ENCODE data around the gene GABRB2. TPM values are rescaled to one million over a fixed set of nuclear protein-coding genes. Genes with fewer than 3 reads are reported as not detected.

The GABRB2 gene
- total RNA-seq, 1 donor from 2014 or later: 0.26 TPM

- DNase-seq (ENCODE audit: low spot score): no peak
- Mint-ChIP-seq H3K27me3 (ENCODE audit: unreplicated experiment) (no peaks in the 10 kb centered on the region), H3K27ac (ENCODE audit: unreplicated experiment) (no peak overlapping the region), H3K4me3 (ENCODE audit: unreplicated experiment) (no peak overlapping the region), H3K36me3 (ENCODE audit: low read depth, unreplicated experiment) (no peaks in the 10 kb centered on the region), H3K4me1 (ENCODE audit: unreplicated experiment) (no peaks in the 10 kb centered on the region), H3K9me3 (ENCODE audit: unreplicated experiment) (no peaks in the 10 kb centered on the region)
- TF ChIP-seq CTCF (IDR thresholded peaks at IDR 0.05; ENCODE audit: unreplicated experiment): no peak
These were observed 145.9 kb downstream of the GABRB2 start for GRCh38 chr5:161400583-161400982.

GRCh38 chr5:161399996-161400562 is 146.4 kb downstream of the GABRB2 start:
- Mint-ChIP-seq H3K4me3 (ENCODE audit: unreplicated experiment) (no peak overlapping the region), H3K4me1 (ENCODE audit: unreplicated experiment) (no peaks in the 10 kb centered on the region), H3K27ac (ENCODE audit: unreplicated experiment) (no peak overlapping the region), H3K27me3 (ENCODE audit: unreplicated experiment) (no peaks in the 10 kb centered on the region), H3K9me3 (ENCODE audit: unreplicated experiment) (no peaks in the 10 kb centered on the region), H3K36me3 (ENCODE audit: low read depth, unreplicated experiment) (no peaks in the 10 kb centered on the region)
- no peak for TF ChIP-seq CTCF (IDR thresholded peaks at IDR 0.05; ENCODE audit: unreplicated experiment)
- DNase-seq (ENCODE audit: low spot score): no peak

- Mint-ChIP-seq H3K27ac (ENCODE audit: unreplicated experiment) (no peak overlapping the region), H3K9me3 (ENCODE audit: unreplicated experiment) (no peaks in the 10 kb centered on the region), H3K27me3 (ENCODE audit: unreplicated experiment) (no peaks in the 10 kb centered on the region), H3K36me3 (ENCODE audit: low read depth, unreplicated experiment) (no peaks in the 10 kb centered on the region), H3K4me1 (ENCODE audit: unreplicated experiment) (no peaks in the 10 kb centered on the region), H3K4me3 (ENCODE audit: unreplicated experiment) (no peak overlapping the region)
- no peak for DNase-seq (ENCODE audit: low spot score)
- no peak for TF ChIP-seq CTCF (IDR thresholded peaks at IDR 0.05; ENCODE audit: unreplicated experiment)
These were observed 149.1 kb downstream of the GABRB2 start for GRCh38 chr5:161397448-161397847.

GRCh38 chr5:161396171-161396570 is 150.4 kb downstream of the GABRB2 start:
- Mint-ChIP-seq H3K36me3 (ENCODE audit: low read depth, unreplicated experiment) (no peaks in the 10 kb centered on the region), H3K27ac (ENCODE audit: unreplicated experiment) (no peak overlapping the region), H3K9me3 (ENCODE audit: unreplicated experiment) (no peaks in the 10 kb centered on the region), H3K4me1 (ENCODE audit: unreplicated experiment) (no peaks in the 10 kb centered on the region), H3K4me3 (ENCODE audit: unreplicated experiment) (no peak overlapping the region), H3K27me3 (ENCODE audit: unreplicated experiment) (no peaks in the 10 kb centered on the region)
- TF ChIP-seq CTCF (IDR thresholded peaks at IDR 0.05; ENCODE audit: unreplicated experiment): no peak
- no peak for DNase-seq (ENCODE audit: low spot score)

GRCh38 chr5:161391724-161392123 is 154.8 kb downstream of the GABRB2 start:
- no peaks in the 10 kb centered on the region for H3K27me3 Mint-ChIP-seq (ENCODE audit: unreplicated experiment)
- no peaks in the 10 kb centered on the region for H3K36me3 Mint-ChIP-seq (ENCODE audit: low read depth, unreplicated experiment)
- no peaks in the 10 kb centered on the region for H3K9me3 Mint-ChIP-seq (ENCODE audit: unreplicated experiment)
- H3K4me1 Mint-ChIP-seq (ENCODE audit: unreplicated experiment): no peaks in the 10 kb centered on the region
- no peak for TF ChIP-seq CTCF (IDR thresholded peaks at IDR 0.05; ENCODE audit: unreplicated experiment)
- no peak for DNase-seq (ENCODE audit: low spot score)
- H3K27ac Mint-ChIP-seq (ENCODE audit: unreplicated experiment): no peak overlapping the region
- no peak overlapping the region for H3K4me3 Mint-ChIP-seq (ENCODE audit: unreplicated experiment)
